ENCODE measurements around the gene FAM117A. TPM values are rescaled to one million over a fixed set of nuclear protein-coding genes. Genes with fewer than 3 reads are reported as not detected.

The FAM117A gene
- total and polyA plus RNA-seq, 12 donors: 4.6 to 16.3 (median 10.3) TPM

DNA sequence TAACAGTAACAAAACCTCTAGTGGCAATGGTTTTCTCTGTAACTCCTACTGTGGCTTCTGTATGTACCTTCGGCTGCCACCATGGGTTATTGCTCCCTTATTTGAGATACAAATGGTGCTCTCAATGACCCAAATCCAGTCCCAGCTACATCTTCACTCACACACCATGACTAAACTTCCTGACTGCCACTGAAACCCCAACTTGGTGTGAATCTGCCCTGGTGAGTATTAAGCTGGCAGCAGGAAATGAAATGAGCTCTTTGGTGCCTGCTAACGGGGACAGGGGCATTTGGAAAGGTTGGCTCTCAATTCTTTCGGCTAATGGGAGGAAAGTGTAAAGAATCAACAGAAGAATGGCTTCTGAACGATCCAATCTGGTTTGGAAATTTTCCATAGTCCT, 48.7 kb downstream of the FAM117A start:
- intact Hi-C loops (cut with DNase I): no loop called here
- Histone ChIP-seq H3K4me1 (replicated peaks in 1 of 2) (no peaks in the 10 kb centered on the region), H3K4me3 (no peak overlapping the region), H3K9me3 (replicated peaks in 1 of 3) (no peaks in the 10 kb centered on the region), H3K36me3 (replicated peaks in 1 of 2) (peaks cover 0 to 38% of the 10 kb centered on the region in 2 donors), H3K27ac (no peak overlapping the region), H3K27me3 (no peaks in the 10 kb centered on the region)
- no peak for TF ChIP-seq POLR2A (IDR thresholded peaks at IDR 0.05)
- TF ChIP-seq, protein P1, sequence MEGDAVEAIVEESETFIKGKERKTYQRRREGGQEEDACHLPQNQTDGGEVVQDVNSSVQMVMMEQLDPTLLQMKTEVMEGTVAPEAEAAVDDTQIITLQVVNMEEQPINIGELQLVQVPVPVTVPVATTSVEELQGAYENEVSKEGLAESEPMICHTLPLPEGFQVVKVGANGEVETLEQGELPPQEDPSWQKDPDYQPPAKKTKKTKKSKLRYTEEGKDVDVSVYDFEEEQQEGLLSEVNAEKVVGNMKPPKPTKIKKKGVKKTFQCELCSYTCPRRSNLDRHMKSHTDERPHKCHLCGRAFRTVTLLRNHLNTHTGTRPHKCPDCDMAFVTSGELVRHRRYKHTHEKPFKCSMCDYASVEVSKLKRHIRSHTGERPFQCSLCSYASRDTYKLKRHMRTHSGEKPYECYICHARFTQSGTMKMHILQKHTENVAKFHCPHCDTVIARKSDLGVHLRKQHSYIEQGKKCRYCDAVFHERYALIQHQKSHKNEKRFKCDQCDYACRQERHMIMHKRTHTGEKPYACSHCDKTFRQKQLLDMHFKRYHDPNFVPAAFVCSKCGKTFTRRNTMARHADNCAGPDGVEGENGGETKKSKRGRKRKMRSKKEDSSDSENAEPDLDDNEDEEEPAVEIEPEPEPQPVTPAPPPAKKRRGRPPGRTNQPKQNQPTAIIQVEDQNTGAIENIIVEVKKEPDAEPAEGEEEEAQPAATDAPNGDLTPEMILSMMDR (IDR thresholded peaks at IDR 0.05): no peak
- no peak for DNase-seq
- 67 to 79% (median 74%) methylated on average over 4 of the region's 4 CpGs for WGBS, 4 donors

DNA sequence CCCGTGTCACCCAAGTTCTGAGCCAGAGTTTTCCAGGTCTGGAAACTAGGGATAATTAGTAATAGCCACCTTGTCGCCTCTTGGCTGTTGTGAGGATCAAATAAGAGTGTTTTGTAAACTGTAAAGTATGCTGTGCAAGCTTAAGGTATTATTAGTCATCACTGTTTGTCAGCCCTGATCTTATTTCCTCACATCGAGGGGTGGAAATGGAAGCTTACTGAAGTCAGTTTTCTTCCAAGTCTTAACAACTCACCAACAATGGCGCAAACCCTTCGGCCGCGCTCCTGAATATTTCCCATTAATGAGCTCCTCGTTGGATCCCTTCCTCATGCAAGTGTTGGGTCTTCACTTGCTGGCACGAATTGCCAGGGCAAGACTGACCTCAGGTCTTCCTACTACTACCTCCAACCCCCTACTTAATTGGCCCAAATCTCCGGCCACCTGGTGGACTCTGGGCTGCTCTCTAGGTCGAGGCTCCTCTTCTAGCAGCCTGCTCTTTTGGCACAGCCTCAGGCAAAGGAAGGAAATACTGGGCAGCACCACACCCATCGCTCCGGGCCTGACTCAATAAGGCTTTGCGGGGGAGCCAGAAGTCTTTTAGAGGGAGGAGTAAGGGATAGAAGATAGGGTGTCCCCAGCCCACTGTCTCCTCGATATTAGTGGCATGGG, 55.3 kb downstream of the FAM117A start:
- Histone ChIP-seq H3K27ac (peak overlapping the region in 3 of 5 donors; percentile 20 to 96 (median 90)), H3K4me3 (peak overlapping the region in 1 of 4 donors; percentile 23), H3K36me3 (replicated peaks in 1 of 2) (peaks cover 0 to 33% of the 10 kb centered on the region in 2 donors), H3K4me1 (replicated peaks in 1 of 2) (peaks cover 10 to 12% of the 10 kb centered on the region in 2 donors), H3K27me3 (no peaks in the 10 kb centered on the region), H3K9me3 (replicated peaks in 1 of 3) (no peaks in the 10 kb centered on the region)
- intact Hi-C loops (cut with DNase I): loop anchor here (5.0 to 10.0 kb wide), 4 partner anchors 74 to 286 kb away; partner anchors contain the start of gene DLX3 (in 1 of the 2)
- DNase-seq: peak in 3 of 7 donors; percentile 28 to 65 (median 34)
- 56 to 61% (median 58%) methylated on average over 15 of the region's 15 CpGs for WGBS, 4 donors
- TF ChIP-seq, protein P1 (IDR thresholded peaks at IDR 0.05): no peak
- no peak for TF ChIP-seq POLR2A (IDR thresholded peaks at IDR 0.05)

DNA sequence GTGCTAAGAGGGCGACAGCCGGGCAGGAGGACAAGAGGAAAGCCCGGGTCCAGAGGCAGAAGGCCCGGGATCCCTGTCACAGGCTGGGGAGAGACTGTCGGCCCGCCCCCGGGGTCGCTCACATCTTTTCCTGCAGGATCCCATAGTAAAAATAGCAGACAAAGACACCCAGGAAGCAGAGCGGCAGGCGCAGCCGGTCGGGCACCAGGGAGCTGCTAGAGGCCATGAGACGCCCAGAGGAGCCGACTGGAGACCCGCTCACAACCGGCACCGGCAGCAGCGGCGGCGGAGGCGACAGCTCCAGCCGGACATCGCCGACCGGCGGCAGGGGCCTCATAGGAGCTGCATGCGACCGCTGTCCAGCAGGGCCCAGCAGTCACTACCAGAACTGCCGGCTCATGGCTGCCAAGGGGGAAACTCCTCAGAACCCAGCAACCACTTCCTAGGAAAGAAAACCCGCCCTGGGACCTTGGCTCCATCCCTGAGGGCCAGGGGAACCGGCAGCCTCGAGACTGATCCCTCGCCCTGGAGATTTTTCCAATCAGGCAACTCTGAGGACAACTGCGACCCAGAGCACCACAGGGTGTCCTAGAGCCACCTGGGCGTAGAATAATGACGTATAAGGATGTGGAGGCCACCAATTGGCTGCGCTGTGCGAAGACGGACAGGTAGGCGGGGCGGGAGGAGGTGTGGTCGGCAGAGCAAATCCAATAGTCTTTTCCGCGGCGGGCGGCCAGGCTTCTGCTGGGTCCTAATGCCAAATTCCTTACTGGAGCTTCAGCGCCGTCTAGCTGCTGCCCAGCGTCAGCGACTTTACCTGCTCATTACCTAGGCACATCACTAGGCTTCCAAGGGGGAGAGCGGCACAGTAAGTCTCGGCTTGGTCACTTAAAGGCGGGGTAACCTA, 56.1 kb downstream of the FAM117A start, which contains the start of gene SLC35B1:
Gene SLC35B1 (minus strand): TSS at position 357 of the 907 bp plus-strand sequence. CDS start 131 bp downstream, at position 226.
- Histone ChIP-seq H3K36me3 (replicated peaks in 1 of 2) (peaks cover 0 to 36% of the 10 kb centered on the region in 2 donors), H3K4me1 (replicated peaks in 1 of 2) (peaks cover 10 to 12% of the 10 kb centered on the region in 2 donors), H3K4me3 (peak within 1 kb of the TSS; percentile 78 to 84 (median 81)), H3K9me3 (replicated peaks in 1 of 3) (no peaks in the 10 kb centered on the region), H3K27me3 (no peaks in the 10 kb centered on the region), H3K27ac (peak within 1 kb of the TSS; percentile 23 to 96 (median 90))
- intact Hi-C loops (cut with DNase I): loop anchor here (5.0 to 10.0 kb wide), 4 partner anchors 74 to 287 kb away; partner anchors contain the start of gene DLX3 (in 1 of the 2)
- WGBS, 4 donors: 1% methylated on average over 9 to 53 of the region's 53 CpGs
- peak; percentile 98 to 100 (median 99) for DNase-seq
- TF ChIP-seq POLR2A (IDR thresholded peaks at IDR 0.05): peak; percentile 55 to 69
- TF ChIP-seq, protein P1 (IDR thresholded peaks at IDR 0.05): peak; percentile 48 to 73 (median 64)

DNA sequence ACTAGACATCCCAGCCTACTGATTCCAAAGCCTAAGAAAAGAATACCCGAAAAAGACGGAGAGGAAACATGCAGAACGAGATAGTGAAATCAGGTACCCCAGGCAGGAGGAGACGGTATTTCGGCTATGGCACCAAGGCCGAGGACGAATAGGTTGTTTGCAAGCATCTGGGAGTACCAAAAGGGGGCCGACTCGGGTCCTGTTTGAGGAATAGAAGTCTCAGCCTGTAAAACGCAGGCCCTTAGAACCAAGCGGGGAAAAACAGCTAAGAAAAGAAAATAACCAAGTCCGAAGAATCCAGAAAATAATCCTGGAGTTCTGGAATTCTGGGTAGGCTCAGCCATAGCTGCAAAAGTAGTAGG, 56.7 kb downstream of the FAM117A start:
- H3K4me1 ChIP-seq (replicated peaks in 1 of 2): peaks cover 10 to 12% of the 10 kb centered on the region in 2 donors
- peak overlapping the region; percentile 23 to 96 (median 90) for H3K27ac ChIP-seq
- no peak for DNase-seq
- TF ChIP-seq, protein P1 (IDR thresholded peaks at IDR 0.05): no peak
- TF ChIP-seq POLR2A (IDR thresholded peaks at IDR 0.05): no peak
- H3K36me3 ChIP-seq (replicated peaks in 1 of 2): peaks cover 0 to 41% of the 10 kb centered on the region in 2 donors
- 1% methylated on average over 12 of the region's 12 CpGs for WGBS, 4 donors
- no peaks in the 10 kb centered on the region for H3K9me3 ChIP-seq (replicated peaks in 1 of 3)
- peak overlapping the region; percentile 78 to 84 (median 81) for H3K4me3 ChIP-seq
- intact Hi-C loops (cut with DNase I): loop anchor here (5.0 to 10.0 kb wide), 4 partner anchors 75 to 288 kb away; partner anchors contain the start of gene DLX3 (in 1 of the 2)
- no peaks in the 10 kb centered on the region for H3K27me3 ChIP-seq

Data from adrenal gland (tissue), 12 donors.